Keratinocyte (primary cell): ENCODE results near the gene DDX42. TPM values are rescaled to one million over a fixed set of nuclear protein-coding genes. Genes with fewer than 3 reads are reported as not detected.

Source experiments
- DNase-seq: peaks from one replicate; pipeline ENCODE4 v3.0.0-alpha.2; 2011; ENCODE audit warnings: low read depth, missing footprints, low spot score
- FAIRE-seq: peaks from 2 replicates; lab custom pipeline; 2011; peaks lifted over from hg19 to GRCh38; lab: Jason Lieb, UNC
- H2AFZ ChIP-seq: 2 replicates; pipeline ENCODE4 v1.6.0; 2012; ENCODE audit warnings: low read length, control low read depth, inconsistent platforms; ENCODE audit not compliant: control insufficient read depth
- H3K27ac ChIP-seq: 2 replicates; pipeline ENCODE4 v1.5.1; 2011; ENCODE audit warnings: low read length; ENCODE audit not compliant: control insufficient read depth, insufficient read depth
- H3K27me3 ChIP-seq: 3 replicates; pipeline ENCODE4 v1.6.0; 2011; ENCODE audit warnings: low read length; ENCODE audit not compliant: control insufficient read depth, insufficient read depth; ENCODE audit errors: extremely low read depth
- H3K36me3 ChIP-seq, 2 experiments: 2 replicates in 1 of 2; 3 replicates in 1 of 2; pipeline ENCODE4 v1.5.1; 2011; ENCODE audit warnings: low read length in 2 of 2, mild to moderate bottlenecking in 1 of 2; ENCODE audit not compliant: control insufficient read depth in 2 of 2, insufficient read depth in 2 of 2; ENCODE audit errors: extremely low read depth in 1 of 2
- H3K4me1 ChIP-seq: 3 replicates; pipeline ENCODE4 v1.5.1; 2011; ENCODE audit warnings: low read length; ENCODE audit not compliant: control insufficient read depth, insufficient read depth; ENCODE audit errors: extremely low read depth
- H3K4me2 ChIP-seq: 3 replicates; pipeline ENCODE4 v1.6.0; 2011; ENCODE audit warnings: low read depth, low read length; ENCODE audit not compliant: control insufficient read depth, insufficient read depth; ENCODE audit errors: extremely low read depth
- H3K4me3 ChIP-seq, 3 experiments: fragments of 200-600 bp in 1 of 3; sonication (generic) in 1 of 3; 2 replicates in 2 of 3; 3 replicates in 1 of 3; pipeline ENCODE4 v1.5.1; 2011 to 2016; ENCODE audit warnings: low read length in 3 of 3, mild to moderate bottlenecking in 3 of 3, control low read depth in 2 of 3, inconsistent platforms in 1 of 3, low read depth in 1 of 3, mixed read lengths in 1 of 3, mixed run types in 1 of 3, moderate library complexity in 1 of 3; ENCODE audit not compliant: control insufficient read depth in 2 of 3, insufficient read depth in 2 of 3; ENCODE audit errors: extremely low read depth in 1 of 3
- H3K79me2 ChIP-seq: 2 replicates; pipeline ENCODE4 v1.6.0; 2012; ENCODE audit warnings: low read length; ENCODE audit not compliant: control insufficient read depth, insufficient read depth
- H3K9ac ChIP-seq: 3 replicates; pipeline ENCODE4 v1.6.0; 2011; ENCODE audit warnings: low read length; ENCODE audit not compliant: control insufficient read depth, insufficient read depth; ENCODE audit errors: extremely low read depth
- H3K9me1 ChIP-seq: 3 replicates; pipeline ENCODE4 v1.6.0; 2011; ENCODE audit warnings: low read length; ENCODE audit not compliant: control insufficient read depth, insufficient read depth; ENCODE audit errors: extremely low read depth
- H3K9me3 ChIP-seq: 2 replicates; pipeline ENCODE4 v1.5.1; 2012; ENCODE audit warnings: low read depth, low read length; ENCODE audit not compliant: control insufficient read depth
- H4K20me1 ChIP-seq: 3 replicates; pipeline ENCODE4 v1.6.0; 2011; ENCODE audit warnings: low read length; ENCODE audit not compliant: control insufficient read depth, insufficient read depth; ENCODE audit errors: extremely low read depth
- EZH2 ChIP-seq: IDR thresholded peaks from one replicate; pipeline ENCODE4 v1.6.1; 2012; ENCODE audit warnings: inconsistent platforms, mild to moderate bottlenecking, low read length, moderate library complexity
- dilution Hi-C: fragments of 300-500 bp; cut with MboI; formaldehyde crosslinking; loops from one replicate; pipeline ENCODE4 v1.7.0; 2020; ENCODE audit warnings: low sequenced_read_pairs; ENCODE audit not compliant: extremely low pct_ligation_motif_present
- polyA plus RNA-seq, 5 experiments: library from polyadenylated mRNA; depleted of rRNA in 3 of 5; stranded (reverse) in 3 of 5; stranded (forward) in 1 of 5; unstranded in 1 of 5; fragments of >200 nt; gene quantifications; 1 replicate in 1 of 5; 2 replicates in 3 of 5; 3 replicates in 1 of 5; pipeline versions ENCODE4 v1.2.1 to v1.2.3, GENCODE V29; 2011 to 2012; ENCODE audit warnings: missing spikeins in 2 of 5, low read depth in 1 of 5, low replicate concordance in 1 of 5
- TF ChIP-seq, protein P1 (sequence below), 3 experiments: IDR thresholded peaks in 1 of 3; conservative IDR thresholded peaks in 1 of 3; optimal IDR thresholded peaks in 1 of 3; 2 replicates in 2 of 3; 3 replicates in 1 of 3; pipeline versions ENCODE3 to v1.5.1; 2011; ENCODE audit warnings: low read length in 3 of 3, mild to moderate bottlenecking in 3 of 3, moderate library complexity in 2 of 3, control low read depth in 1 of 3, inconsistent platforms in 1 of 3; ENCODE audit not compliant: insufficient read depth in 2 of 3; ENCODE audit errors: extremely low read depth in 1 of 3

DDX42 gene
- polyA plus RNA-seq, 1 donor (not counting 4 experiments of a cell fraction or from before 2014, with no cell fraction given) = 116 TPM

DNA sequence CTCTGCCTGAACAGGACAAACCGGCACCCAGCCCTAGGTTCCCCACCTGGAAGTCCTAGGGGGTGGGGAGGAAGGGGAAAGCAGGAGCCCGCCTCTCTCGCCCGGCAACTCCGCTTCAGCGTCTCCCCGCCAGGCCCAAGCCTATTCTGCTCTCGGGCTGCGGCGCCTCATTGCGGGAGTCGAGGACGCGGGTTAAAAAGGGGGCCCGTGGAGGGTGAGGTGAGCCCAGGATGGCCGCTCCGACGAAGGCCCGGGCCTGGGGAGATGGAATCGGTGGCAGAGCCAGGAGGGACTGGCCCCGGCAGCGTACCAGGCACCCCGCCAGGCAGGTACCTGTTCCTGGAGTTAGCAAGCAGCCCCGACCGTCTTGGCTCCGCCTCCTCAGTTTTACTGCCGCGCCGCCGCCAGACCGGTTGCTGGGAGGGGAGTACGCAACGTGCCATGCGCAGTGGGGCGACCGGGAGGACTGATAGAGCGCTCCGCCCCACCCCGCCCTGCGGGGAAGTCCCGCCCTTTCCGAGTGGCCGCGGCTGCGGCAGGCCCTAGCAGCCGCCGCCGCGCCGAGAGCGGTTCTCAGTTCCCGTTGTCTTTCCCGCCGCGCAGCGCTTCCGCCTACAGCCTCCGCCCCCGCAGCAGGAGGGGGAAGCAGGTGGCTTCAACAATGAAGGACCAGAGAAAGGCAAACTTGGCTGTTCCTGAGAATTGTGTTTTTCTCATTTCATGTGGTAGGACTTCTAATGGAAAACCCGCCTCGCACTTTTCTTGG lies 32.4 kb upstream of the DDX42 start, which contains the start of gene STRADA:
TSS of gene STRADA (minus strand) at position 392 of the 766 bp plus-strand sequence. CDS start 13,430 bp downstream, outside the sequence.
- DNase-seq = peak; percentile 96
- Histone ChIP-seq H3K27ac (peak within 1 kb of the TSS; percentile 87), H3K4me2 (peak within 1 kb of the TSS; percentile 91), H3K9ac (peak within 1 kb of the TSS; percentile 93), H3K9me1 (no peaks in the 10 kb centered on the region), H3K79me2 (peaks cover 4% of the 10 kb centered on the region), H4K20me1 (no peaks in the 10 kb centered on the region), H3K9me3 (no peaks in the 10 kb centered on the region), H3K36me3 (peaks cover under 1 to 1% of the 10 kb centered on the region in 2 experiments), H2AFZ (peak within 1 kb of the TSS; percentile 71), H3K4me1 (peaks cover 5% of the 10 kb centered on the region), H3K4me3 (peak within 1 kb of the TSS; percentile 85 to 94 (median 91)), H3K27me3 (no peaks in the 10 kb centered on the region)
- TF ChIP-seq EZH2 = no peak
- TF ChIP-seq, protein P1, sequence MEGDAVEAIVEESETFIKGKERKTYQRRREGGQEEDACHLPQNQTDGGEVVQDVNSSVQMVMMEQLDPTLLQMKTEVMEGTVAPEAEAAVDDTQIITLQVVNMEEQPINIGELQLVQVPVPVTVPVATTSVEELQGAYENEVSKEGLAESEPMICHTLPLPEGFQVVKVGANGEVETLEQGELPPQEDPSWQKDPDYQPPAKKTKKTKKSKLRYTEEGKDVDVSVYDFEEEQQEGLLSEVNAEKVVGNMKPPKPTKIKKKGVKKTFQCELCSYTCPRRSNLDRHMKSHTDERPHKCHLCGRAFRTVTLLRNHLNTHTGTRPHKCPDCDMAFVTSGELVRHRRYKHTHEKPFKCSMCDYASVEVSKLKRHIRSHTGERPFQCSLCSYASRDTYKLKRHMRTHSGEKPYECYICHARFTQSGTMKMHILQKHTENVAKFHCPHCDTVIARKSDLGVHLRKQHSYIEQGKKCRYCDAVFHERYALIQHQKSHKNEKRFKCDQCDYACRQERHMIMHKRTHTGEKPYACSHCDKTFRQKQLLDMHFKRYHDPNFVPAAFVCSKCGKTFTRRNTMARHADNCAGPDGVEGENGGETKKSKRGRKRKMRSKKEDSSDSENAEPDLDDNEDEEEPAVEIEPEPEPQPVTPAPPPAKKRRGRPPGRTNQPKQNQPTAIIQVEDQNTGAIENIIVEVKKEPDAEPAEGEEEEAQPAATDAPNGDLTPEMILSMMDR (optimal IDR thresholded peaks at IDR 0.05 in 1 of 3, IDR thresholded peaks at IDR 0.05 in 1 of 3, conservative IDR thresholded peaks at IDR 0.05 in 1 of 3; ENCODE audit: extremely low read depth in 1 of 3, insufficient read depth in 2 of 3, low read length in 3 of 3) = no peak
- peak; percentile 34 for FAIRE-seq
- dilution Hi-C loops = no loop called here

DNA sequence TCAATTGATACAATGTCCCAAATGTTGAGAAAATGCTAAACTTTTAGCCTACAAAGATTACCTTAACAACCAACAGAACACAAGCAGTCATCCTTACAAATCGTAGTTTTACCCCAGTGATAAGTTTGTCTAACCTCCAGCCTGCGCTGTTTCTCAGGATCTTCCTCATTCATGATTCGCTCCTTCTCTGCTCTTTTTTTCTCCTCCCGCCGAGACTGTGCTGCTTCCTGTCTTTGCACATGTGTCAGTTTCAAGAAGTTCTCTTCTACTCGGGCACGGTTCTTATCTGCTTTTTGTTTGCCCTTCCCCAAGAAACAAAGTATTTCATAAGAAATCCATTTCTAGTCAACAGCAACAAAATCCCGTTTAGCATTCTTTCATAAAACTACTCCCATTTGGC lies 22.2 kb upstream of the DDX42 start:
- TF ChIP-seq, protein P1 (optimal IDR thresholded peaks at IDR 0.05 in 1 of 3, IDR thresholded peaks at IDR 0.05 in 1 of 3, conservative IDR thresholded peaks at IDR 0.05 in 1 of 3; ENCODE audit: extremely low read depth in 1 of 3, insufficient read depth in 2 of 3, low read length in 3 of 3) = no peak
- no peak for TF ChIP-seq EZH2
- no peaks in the 10 kb centered on the region for H4K20me1 ChIP-seq
- H3K27ac ChIP-seq = no peak overlapping the region
- H2AFZ ChIP-seq = no peak overlapping the region
- dilution Hi-C loops = no loop called here
- no peak overlapping the region for H3K4me3 ChIP-seq
- FAIRE-seq (no peak), DNase-seq (no peak)
- no peaks in the 10 kb centered on the region for H3K4me1 ChIP-seq
- H3K27me3 ChIP-seq = no peaks in the 10 kb centered on the region
- H3K9me1 ChIP-seq = no peaks in the 10 kb centered on the region
- no peaks in the 10 kb centered on the region for H3K9me3 ChIP-seq
- peaks cover 18 to 43% of the 10 kb centered on the region in 2 experiments for H3K36me3 ChIP-seq
- no peak overlapping the region for H3K9ac ChIP-seq
- no peaks in the 10 kb centered on the region for H3K79me2 ChIP-seq
- H3K4me2 ChIP-seq = no peak overlapping the region
